Measurements from ENCODE around the gene HM13.

Gene HM13

GRCh38 chr20:31508517-31509244, 5.6 kb upstream of the HM13 start:
- no peak overlapping the region for H3K9ac ChIP-seq
- no peak overlapping the region for H3K4me3 ChIP-seq (IDR thresholded peaks at IDR 0.05; ENCODE audit: insufficient read depth, low read depth, low read length)
- TF ChIP-seq, protein P1, sequence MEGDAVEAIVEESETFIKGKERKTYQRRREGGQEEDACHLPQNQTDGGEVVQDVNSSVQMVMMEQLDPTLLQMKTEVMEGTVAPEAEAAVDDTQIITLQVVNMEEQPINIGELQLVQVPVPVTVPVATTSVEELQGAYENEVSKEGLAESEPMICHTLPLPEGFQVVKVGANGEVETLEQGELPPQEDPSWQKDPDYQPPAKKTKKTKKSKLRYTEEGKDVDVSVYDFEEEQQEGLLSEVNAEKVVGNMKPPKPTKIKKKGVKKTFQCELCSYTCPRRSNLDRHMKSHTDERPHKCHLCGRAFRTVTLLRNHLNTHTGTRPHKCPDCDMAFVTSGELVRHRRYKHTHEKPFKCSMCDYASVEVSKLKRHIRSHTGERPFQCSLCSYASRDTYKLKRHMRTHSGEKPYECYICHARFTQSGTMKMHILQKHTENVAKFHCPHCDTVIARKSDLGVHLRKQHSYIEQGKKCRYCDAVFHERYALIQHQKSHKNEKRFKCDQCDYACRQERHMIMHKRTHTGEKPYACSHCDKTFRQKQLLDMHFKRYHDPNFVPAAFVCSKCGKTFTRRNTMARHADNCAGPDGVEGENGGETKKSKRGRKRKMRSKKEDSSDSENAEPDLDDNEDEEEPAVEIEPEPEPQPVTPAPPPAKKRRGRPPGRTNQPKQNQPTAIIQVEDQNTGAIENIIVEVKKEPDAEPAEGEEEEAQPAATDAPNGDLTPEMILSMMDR (conservative IDR thresholded peaks at IDR 0.05; ENCODE audit: low read depth, low read length) = no peak
- no peak overlapping the region for H3K27ac ChIP-seq
- no peaks in the 10 kb centered on the region for H4K20me1 ChIP-seq (ENCODE audit: insufficient read depth)
- no peak overlapping the region for H2AFZ ChIP-seq (ENCODE audit: low read depth)
- peaks cover 1% of the 10 kb centered on the region for H3K4me1 ChIP-seq (ENCODE audit: low read depth, poor library complexity, severe bottlenecking)
- no peaks in the 10 kb centered on the region for H3K36me3 ChIP-seq (ENCODE audit: insufficient read depth)
- H3K4me2 ChIP-seq = no peak overlapping the region
- H3K27me3 ChIP-seq (ENCODE audit: insufficient read depth, low read depth) = no peaks in the 10 kb centered on the region; the same call in 1 of the 2 replicates
- no peaks in the 10 kb centered on the region for H3K79me2 ChIP-seq (ENCODE audit: insufficient read depth, low read depth)

- peak overlapping the region; percentile 33 for H3K4me3 ChIP-seq (IDR thresholded peaks at IDR 0.05; ENCODE audit: insufficient read depth, low read depth, low read length)
- peaks cover 60% of the 10 kb centered on the region for H3K79me2 ChIP-seq (ENCODE audit: insufficient read depth, low read depth)
- peaks cover 44% of the 10 kb centered on the region for H4K20me1 ChIP-seq (ENCODE audit: insufficient read depth)
- H2AFZ ChIP-seq (ENCODE audit: low read depth) = peak overlapping the region; percentile 72; the same call in 1 of the 2 replicates
- H3K27me3 ChIP-seq (ENCODE audit: insufficient read depth, low read depth) = no peaks in the 10 kb centered on the region
- TF ChIP-seq, protein P1 (conservative IDR thresholded peaks at IDR 0.05; ENCODE audit: low read depth, low read length) = no peak
- H3K9ac ChIP-seq = peak overlapping the region; percentile 92
- peak overlapping the region; percentile 75 for H3K27ac ChIP-seq
- peaks cover 9% of the 10 kb centered on the region; the same call in 1 of the 2 replicates for H3K36me3 ChIP-seq (ENCODE audit: insufficient read depth)
- H3K4me1 ChIP-seq (ENCODE audit: low read depth, poor library complexity, severe bottlenecking) = peaks cover 49% of the 10 kb centered on the region
- peak overlapping the region; percentile 94 for H3K4me2 ChIP-seq
Measured at GRCh38 chr20:31515072-31515774, 981 bp downstream of the HM13 start.

- no peaks in the 10 kb centered on the region for H3K27me3 ChIP-seq (ENCODE audit: insufficient read depth, low read depth)
- peak overlapping the region; percentile 92; the same call in 1 of the 2 replicates for H3K9ac ChIP-seq
- TF ChIP-seq, protein P1 (conservative IDR thresholded peaks at IDR 0.05; ENCODE audit: low read depth, low read length) = no peak
- H3K4me2 ChIP-seq = peak overlapping the region; percentile 94
- peaks cover 55% of the 10 kb centered on the region for H3K4me1 ChIP-seq (ENCODE audit: low read depth, poor library complexity, severe bottlenecking)
- H3K36me3 ChIP-seq (ENCODE audit: insufficient read depth) = peaks cover 9% of the 10 kb centered on the region; the same call in 1 of the 2 replicates
- H3K79me2 ChIP-seq (ENCODE audit: insufficient read depth, low read depth) = peaks cover 65% of the 10 kb centered on the region
- H3K27ac ChIP-seq = peak overlapping the region; percentile 75
- peaks cover 50% of the 10 kb centered on the region for H4K20me1 ChIP-seq (ENCODE audit: insufficient read depth)
- H3K4me3 ChIP-seq (IDR thresholded peaks at IDR 0.05; ENCODE audit: insufficient read depth, low read depth, low read length) = peak overlapping the region; percentile 33
- H2AFZ ChIP-seq (ENCODE audit: low read depth) = no peak overlapping the region
Measured at GRCh38 chr20:31515775-31516107, 1.5 kb downstream of the HM13 start.

DNA sequence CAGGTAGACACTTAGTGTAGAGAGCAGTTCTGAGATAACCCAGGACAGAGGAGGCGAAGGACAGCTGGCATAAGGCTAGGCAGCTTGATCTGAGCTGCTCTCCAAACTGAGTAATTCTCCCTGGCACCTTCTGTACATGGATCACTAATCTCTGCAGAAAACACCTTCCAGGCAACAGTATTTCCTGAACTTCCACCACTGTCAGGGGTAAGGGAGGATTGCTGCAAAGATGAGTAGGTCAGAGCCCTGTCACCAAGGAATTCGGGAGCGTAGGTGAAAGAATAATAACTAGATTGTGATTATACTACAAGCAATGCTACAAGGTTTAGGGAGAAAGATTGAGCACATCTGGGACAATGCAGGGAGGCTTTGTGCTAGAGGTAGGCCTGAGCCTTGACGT, 1.9 kb downstream of the HM13 start:
- H3K4me3 ChIP-seq (IDR thresholded peaks at IDR 0.05; ENCODE audit: insufficient read depth, low read depth, low read length) = peak overlapping the region; percentile 25

More for the DNA sequence above, 1.9 kb downstream of the HM13 start:
- H3K27me3 ChIP-seq (ENCODE audit: insufficient read depth, low read depth) = no peaks in the 10 kb centered on the region
- H3K27ac ChIP-seq = peak overlapping the region; percentile 75
- H3K79me2 ChIP-seq (ENCODE audit: insufficient read depth, low read depth) = peaks cover 69% of the 10 kb centered on the region
- TF ChIP-seq, protein P1 (conservative IDR thresholded peaks at IDR 0.05; ENCODE audit: low read depth, low read length) = no peak
- H3K36me3 ChIP-seq (ENCODE audit: insufficient read depth) = peaks cover 9% of the 10 kb centered on the region; the same call in 1 of the 2 replicates
- H3K4me1 ChIP-seq (ENCODE audit: low read depth, poor library complexity, severe bottlenecking) = peaks cover 59% of the 10 kb centered on the region
- H4K20me1 ChIP-seq (ENCODE audit: insufficient read depth) = peaks cover 54% of the 10 kb centered on the region
- no peak overlapping the region for H2AFZ ChIP-seq (ENCODE audit: low read depth)
- peak overlapping the region; percentile 92; the same call in 1 of the 2 replicates for H3K9ac ChIP-seq
- peak overlapping the region; percentile 94 for H3K4me2 ChIP-seq

Data from KMS-11 (cell line).